GM20000 (cell line): ENCODE data around the gene TLCD3B.
A peak's percentile ranks its signal among the peaks of the same experiment; 100 is the strongest.

Experiments used
- DNase-seq: peaks from one replicate; pipeline ENCODE4 v3.0.0; 2012; ENCODE audit warnings: low spot score
- TF ChIP-seq, protein P1 (sequence below): IDR thresholded peaks from 2 replicates; pipeline ENCODE4 v1.5.1; 2012; ENCODE audit warnings: mild to moderate bottlenecking, control low read depth; ENCODE audit errors: extremely low read depth, missing control alignments

TLCD3B gene

DNA sequence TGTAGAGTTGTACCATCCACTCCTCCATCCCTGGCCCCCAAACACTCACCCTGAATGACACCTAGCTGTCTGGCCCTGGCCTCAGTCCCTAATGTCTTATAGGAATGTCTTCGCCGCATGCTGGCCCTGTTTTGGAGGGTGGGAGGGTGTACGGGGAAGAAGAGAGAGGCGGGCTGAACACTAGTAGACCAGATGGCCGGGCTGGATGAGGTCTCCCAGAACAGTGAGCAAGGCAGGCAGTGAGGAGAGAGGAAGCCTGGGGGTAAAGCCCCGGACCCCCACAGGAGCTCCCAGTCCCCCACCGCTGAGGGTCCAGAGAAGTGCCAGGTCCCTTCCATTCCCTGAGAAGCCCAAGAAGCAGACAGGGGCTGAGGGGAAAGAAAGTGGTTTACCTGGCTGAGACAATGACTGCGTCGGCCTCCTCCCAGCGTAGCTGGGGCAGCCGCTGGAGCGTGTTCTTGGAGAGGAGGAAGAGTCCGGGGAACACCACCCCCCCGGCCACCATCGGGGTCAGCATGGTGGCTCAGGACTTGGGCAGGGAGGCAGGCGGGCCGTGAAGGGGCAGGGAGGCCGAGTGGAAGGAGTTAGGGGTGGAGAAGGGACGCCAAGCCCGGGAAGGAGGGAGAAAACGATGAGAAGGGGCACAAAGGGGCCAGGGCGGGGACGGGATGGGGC, 923 bp downstream of the TLCD3B start:
- DNase-seq = no peak
- TF ChIP-seq, protein P1, sequence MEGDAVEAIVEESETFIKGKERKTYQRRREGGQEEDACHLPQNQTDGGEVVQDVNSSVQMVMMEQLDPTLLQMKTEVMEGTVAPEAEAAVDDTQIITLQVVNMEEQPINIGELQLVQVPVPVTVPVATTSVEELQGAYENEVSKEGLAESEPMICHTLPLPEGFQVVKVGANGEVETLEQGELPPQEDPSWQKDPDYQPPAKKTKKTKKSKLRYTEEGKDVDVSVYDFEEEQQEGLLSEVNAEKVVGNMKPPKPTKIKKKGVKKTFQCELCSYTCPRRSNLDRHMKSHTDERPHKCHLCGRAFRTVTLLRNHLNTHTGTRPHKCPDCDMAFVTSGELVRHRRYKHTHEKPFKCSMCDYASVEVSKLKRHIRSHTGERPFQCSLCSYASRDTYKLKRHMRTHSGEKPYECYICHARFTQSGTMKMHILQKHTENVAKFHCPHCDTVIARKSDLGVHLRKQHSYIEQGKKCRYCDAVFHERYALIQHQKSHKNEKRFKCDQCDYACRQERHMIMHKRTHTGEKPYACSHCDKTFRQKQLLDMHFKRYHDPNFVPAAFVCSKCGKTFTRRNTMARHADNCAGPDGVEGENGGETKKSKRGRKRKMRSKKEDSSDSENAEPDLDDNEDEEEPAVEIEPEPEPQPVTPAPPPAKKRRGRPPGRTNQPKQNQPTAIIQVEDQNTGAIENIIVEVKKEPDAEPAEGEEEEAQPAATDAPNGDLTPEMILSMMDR = no peak

DNA sequence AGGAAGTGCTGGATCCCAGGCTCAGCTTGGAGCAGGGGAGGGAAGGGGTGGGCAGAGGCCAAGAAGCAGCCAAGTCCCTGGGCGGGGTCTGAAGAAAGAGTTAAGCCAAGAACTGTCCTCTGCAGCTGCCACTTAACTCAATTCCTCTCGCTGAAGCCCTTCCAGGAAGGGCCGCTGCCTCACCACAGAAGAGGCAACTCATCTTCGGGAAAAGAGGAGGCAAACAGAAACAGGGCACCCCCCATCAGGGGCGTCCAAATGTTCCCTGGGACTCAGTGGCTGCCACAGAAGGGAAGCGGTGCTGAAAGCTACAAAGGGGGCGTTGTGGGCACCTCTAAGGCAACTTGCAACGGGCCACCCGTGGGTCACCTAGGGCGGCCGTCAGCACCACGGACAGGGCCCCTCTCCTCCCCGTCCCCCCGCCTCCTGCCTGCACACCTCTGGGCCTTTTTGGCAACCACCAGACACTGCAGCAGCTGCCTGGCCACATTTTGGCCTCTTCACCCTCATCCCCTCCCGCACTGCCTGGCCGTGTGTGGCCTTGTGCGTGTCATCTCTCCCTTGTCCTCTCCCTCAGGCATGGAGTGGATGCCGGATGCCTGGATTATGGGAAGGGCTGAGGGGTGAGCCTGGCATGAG, 2.5 kb downstream of the TLCD3B start:
- DNase-seq = peak; percentile 30
- TF ChIP-seq, protein P1 = no peak

DNA sequence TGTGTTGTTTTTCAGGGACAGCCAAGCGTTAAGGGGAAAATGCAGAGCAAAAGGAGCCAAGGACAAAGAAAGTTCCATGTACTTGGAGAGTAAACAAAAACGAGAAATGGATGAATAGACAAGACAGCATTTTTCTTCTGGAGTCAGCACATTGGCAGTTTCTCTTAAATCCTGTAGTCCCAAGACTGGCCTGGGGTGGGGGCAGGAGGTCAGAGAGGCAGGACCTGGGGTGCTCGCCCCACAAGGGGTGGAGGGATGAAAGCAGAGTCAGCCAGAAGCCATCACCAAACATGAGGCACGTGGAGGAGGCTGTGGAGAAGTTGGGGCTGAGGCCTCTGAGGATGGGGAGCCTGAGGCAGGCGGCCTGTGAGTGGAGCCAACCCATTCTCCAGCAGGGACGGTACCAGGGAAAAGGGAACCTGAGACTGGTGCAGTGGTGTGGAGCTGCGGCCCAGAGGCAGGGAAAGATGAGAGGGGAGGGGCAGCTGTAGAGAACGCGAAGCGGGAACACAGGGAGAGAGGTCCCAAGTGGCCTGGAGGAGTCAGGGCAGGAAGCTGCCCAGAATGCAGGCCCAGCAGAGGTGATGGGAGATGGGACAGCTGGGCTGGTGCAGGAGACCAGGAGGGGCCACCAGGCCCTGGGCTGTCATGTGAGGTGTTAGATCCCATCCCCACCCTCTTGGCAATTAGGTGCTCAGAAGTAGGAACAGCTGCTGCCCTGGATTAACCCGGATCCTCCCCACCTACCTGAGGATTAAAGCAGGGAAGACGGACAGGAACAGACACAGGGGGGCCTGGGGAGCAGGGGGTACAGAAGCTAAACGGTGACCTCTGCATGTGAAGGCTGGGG, 3.3 kb downstream of the TLCD3B start:
- TF ChIP-seq, protein P1 = no peak
- no peak for DNase-seq

DNA sequence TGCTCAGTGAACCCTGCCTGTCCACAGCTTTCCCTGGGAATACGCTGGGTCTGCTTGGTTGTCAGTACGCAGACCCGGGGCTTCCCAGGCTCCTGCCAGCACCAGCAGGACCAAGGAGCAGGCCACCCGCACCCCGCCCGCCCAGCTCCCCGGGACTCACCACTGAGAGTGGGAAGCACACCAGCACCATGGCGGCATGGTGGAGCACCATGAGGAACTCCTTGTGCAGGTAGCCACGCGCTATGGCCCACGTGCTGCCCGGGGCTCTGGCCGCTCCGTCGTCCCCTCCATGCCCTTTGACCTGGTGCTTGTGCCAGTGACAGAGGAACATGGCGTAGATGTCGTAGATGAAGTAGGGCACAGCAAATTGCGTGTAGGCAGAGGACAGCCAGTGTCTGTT, 4.6 kb downstream of the TLCD3B start:
- no peak for DNase-seq
- TF ChIP-seq, protein P1 = no peak

DNA sequence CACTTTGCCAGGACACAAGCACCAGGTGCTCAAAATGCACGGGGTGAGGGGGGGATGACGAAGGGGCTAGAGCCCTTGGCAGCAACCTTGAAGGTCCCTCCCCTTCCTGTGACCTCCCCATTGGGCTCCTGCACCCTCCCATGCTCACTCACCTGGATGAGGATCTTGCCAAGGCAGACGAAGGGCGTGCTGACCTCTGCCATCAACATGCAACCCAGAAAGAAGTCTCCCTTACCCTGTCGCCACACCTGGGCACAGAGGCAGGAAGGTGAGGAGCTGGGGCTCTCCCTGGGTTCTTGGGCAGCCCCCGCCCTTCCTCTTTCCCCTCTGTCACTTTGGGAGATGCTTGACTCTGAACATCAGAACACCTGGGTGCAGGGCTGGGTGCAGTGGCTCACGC, 5.5 kb downstream of the TLCD3B start:
- TF ChIP-seq, protein P1 = no peak
- DNase-seq = no peak

DNA sequence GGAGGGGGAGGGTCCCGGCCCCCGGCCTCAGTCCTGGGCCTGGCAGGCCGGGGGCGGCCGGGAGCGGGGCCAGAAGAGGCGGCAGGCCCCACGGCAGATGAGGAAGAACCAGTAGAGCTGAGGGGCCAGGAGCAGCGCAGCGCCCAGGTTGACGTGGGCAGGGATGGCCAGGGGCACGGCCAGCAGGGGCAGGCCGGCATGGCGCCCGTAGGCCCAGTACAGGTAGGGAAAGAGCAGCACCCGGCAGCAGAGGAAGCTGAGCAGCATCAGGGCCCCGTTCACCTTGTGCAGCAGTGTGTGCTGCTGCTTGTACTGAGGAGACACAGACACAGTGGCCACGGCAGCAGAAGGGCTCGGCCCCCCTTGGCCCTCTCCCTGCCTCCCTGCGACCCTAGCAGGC, 5.9 kb downstream of the TLCD3B start:
- DNase-seq = no peak
- TF ChIP-seq, protein P1 = no peak

DNA sequence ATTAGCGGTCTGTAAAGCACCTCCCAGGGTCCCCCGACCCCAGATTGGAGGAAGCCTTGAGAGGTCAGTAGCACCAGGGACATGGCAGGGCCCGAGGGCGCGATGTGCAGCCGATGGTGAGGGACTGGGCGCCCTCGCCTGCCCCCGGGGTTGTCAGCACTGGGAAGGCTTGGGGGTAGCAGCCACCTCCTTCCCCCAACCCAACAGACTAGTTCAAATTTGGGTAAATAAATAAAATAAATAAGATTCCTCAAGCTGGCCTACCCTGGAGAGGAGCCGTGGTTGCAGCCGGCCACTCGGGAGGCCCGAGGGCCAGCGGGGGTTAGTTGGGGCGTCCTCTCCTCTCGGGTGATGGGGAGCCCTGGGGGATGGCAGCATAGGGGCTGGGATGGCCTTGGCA, 6.6 kb downstream of the TLCD3B start:
- DNase-seq = no peak
- TF ChIP-seq, protein P1 = no peak
